ENCODE results near the gene IL1RAPL2.

IL1RAPL2 gene

GRCh38 chrX:105458846-105459245 lies 892.8 kb downstream of the IL1RAPL2 start:
- Histone ChIP-seq H3K27me3 (ENCODE audit: insufficient read depth, low read length) (peaks cover 2% of the 10 kb centered on the region), H3K36me3 (ENCODE audit: insufficient read depth, low read length) (no peaks in the 10 kb centered on the region), H3K4me1 (ENCODE audit: insufficient read depth, low read length) (no peaks in the 10 kb centered on the region), H3K4me3 (ENCODE audit: low read length) (no peak overlapping the region), H3K9me3 (ENCODE audit: low read length) (no peaks in the 10 kb centered on the region), H2AFZ (ENCODE audit: low read depth, low read length) (no peak overlapping the region)

DNA sequence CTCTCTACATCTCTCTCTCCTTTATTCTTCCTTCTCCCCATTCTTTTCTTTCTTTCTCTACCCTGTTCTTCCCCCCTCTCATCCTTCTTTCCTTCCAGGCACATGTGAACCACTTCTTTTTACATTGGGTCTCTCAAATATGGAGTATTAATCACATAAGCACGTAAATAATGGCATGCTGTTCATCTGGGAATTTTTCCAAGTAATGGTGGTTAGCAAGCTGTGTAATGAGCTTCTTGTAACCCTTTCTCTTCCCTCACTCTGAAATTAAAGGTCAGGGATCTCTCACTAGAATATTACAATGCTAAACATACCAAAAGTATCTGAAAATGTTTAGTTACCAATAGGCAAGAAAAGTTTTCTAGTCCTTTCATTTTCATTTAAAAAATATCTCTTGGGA lies 894.4 kb downstream of the IL1RAPL2 start:
- Histone ChIP-seq H3K27me3 (ENCODE audit: insufficient read depth, low read length) (peaks cover 2% of the 10 kb centered on the region), H2AFZ (ENCODE audit: low read depth, low read length) (no peak overlapping the region), H3K9me3 (ENCODE audit: low read length) (no peaks in the 10 kb centered on the region), H3K36me3 (ENCODE audit: insufficient read depth, low read length) (no peaks in the 10 kb centered on the region), H3K4me3 (ENCODE audit: low read length) (no peak overlapping the region), H3K4me1 (ENCODE audit: insufficient read depth, low read length) (no peaks in the 10 kb centered on the region)

DNA sequence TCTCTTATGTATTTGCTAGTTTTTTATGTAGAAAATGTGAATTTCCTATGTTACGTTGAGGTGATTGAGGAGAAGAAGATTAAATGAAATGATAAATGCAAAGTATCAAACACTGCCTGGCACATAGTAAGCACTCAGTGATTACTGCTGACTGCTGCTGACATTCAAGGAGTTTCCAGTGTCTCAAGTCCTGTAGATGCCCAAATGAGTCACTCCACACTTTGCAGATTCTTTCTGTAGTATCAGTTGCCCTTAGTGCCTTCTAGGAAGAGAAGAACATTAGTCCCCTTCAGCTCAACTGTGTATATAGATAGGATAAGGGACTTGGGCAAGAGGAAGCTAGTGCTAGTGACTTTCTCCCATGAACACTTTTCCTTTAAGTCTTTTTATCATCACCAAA lies 895.0 kb downstream of the IL1RAPL2 start:
- no peaks in the 10 kb centered on the region for H3K4me1 ChIP-seq (ENCODE audit: insufficient read depth, low read length)
- peaks cover 2% of the 10 kb centered on the region for H3K27me3 ChIP-seq (ENCODE audit: insufficient read depth, low read length)
- H3K36me3 ChIP-seq (ENCODE audit: insufficient read depth, low read length): no peaks in the 10 kb centered on the region
- H3K4me3 ChIP-seq (ENCODE audit: low read length): no peak overlapping the region
- H2AFZ ChIP-seq (ENCODE audit: low read depth, low read length): no peak overlapping the region
- H3K9me3 ChIP-seq (ENCODE audit: low read length): no peaks in the 10 kb centered on the region

DNA sequence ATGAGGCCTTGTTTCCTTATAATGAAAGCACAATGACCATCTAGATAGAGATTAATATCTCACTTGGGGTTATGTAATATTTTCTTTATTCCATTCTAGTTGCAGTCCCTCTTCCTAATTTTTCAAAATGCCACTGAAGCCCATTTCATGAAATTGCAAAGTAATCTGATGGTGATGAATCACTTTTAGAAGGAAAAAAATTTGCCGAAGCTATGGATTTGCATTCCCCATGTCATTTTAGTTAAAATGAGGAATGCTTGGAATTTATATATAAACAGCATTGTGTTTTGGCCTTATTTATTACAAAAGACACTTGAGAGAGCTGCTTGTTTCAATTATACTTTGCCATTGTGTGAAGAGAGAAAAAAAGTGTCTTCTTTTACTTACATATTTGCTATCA lies 896.2 kb downstream of the IL1RAPL2 start:
- Histone ChIP-seq H3K9me3 (ENCODE audit: low read length) (no peaks in the 10 kb centered on the region), H3K36me3 (ENCODE audit: insufficient read depth, low read length) (no peaks in the 10 kb centered on the region), H3K4me1 (ENCODE audit: insufficient read depth, low read length) (no peaks in the 10 kb centered on the region), H3K27me3 (ENCODE audit: insufficient read depth, low read length) (peaks cover 2% of the 10 kb centered on the region), H3K4me3 (ENCODE audit: low read length) (no peak overlapping the region), H2AFZ (ENCODE audit: low read depth, low read length) (no peak overlapping the region)

DNA sequence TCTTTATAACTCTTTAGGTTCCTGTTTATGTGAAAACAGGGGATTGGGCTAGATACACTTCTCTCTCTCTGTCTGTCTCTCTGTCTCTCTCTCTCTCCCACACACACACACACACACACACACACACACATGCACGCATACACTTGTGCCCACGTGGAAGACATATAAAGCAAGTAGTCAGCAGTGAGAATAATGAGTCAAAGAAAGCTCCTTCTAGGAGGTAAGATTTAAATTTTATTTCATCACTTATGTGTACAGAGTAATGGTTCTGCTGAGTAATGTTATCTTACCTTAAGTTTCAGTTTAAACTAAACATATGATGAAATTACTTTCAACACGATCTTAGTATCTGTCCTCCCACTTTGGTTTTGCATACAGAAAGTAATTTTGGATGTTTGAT lies 897.5 kb downstream of the IL1RAPL2 start:
- H3K9me3 ChIP-seq (ENCODE audit: low read length): no peaks in the 10 kb centered on the region
- no peaks in the 10 kb centered on the region for H3K4me1 ChIP-seq (ENCODE audit: insufficient read depth, low read length)
- no peaks in the 10 kb centered on the region for H3K36me3 ChIP-seq (ENCODE audit: insufficient read depth, low read length)
- H3K27me3 ChIP-seq (ENCODE audit: insufficient read depth, low read length): peaks cover 2% of the 10 kb centered on the region
- H2AFZ ChIP-seq (ENCODE audit: low read depth, low read length): no peak overlapping the region
- no peak overlapping the region for H3K4me3 ChIP-seq (ENCODE audit: low read length)

GRCh38 chrX:105464618-105465017 lies 898.6 kb downstream of the IL1RAPL2 start:
- H3K4me1 ChIP-seq (ENCODE audit: insufficient read depth, low read length): no peaks in the 10 kb centered on the region

DNA sequence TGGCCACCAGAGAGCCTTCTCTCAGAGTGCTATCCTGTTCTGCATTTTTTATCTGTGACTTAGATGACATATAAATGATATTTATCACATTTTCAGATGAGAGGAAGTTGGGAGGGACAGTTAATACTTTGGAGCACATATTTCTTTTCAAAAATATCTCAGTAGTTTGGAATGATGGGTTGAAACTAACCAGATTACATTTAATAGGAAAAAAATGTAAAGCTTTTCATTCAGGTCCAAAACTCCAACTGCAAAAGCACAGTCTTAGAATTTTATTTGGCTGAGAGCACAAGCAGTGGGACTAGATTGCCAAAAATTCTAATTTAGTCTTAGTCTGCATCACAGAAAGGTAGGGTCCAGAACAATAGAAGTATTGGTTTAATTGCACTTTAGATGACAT lies 902.7 kb downstream of the IL1RAPL2 start:
- Histone ChIP-seq H2AFZ (ENCODE audit: low read depth, low read length) (no peak overlapping the region), H3K4me3 (ENCODE audit: low read length) (no peak overlapping the region), H3K27me3 (ENCODE audit: insufficient read depth, low read length) (no peaks in the 10 kb centered on the region), H3K36me3 (ENCODE audit: insufficient read depth, low read length) (no peaks in the 10 kb centered on the region), H3K9me3 (ENCODE audit: low read length) (no peaks in the 10 kb centered on the region), H3K4me1 (ENCODE audit: insufficient read depth, low read length) (no peaks in the 10 kb centered on the region)

More at GRCh38 chrX:105464618-105465017, 898.6 kb downstream of the IL1RAPL2 start:
- Histone ChIP-seq H3K27me3 (ENCODE audit: insufficient read depth, low read length) (peaks cover 2% of the 10 kb centered on the region), H3K9me3 (ENCODE audit: low read length) (no peaks in the 10 kb centered on the region), H3K36me3 (ENCODE audit: insufficient read depth, low read length) (no peaks in the 10 kb centered on the region), H3K4me3 (ENCODE audit: low read length) (no peak overlapping the region), H2AFZ (ENCODE audit: low read depth, low read length) (no peak overlapping the region)

- no peaks in the 10 kb centered on the region for H3K9me3 ChIP-seq (ENCODE audit: low read length)
- H3K27me3 ChIP-seq (ENCODE audit: insufficient read depth, low read length): no peaks in the 10 kb centered on the region
- no peak overlapping the region for H2AFZ ChIP-seq (ENCODE audit: low read depth, low read length)
- no peak overlapping the region for H3K4me3 ChIP-seq (ENCODE audit: low read length)
- H3K36me3 ChIP-seq (ENCODE audit: insufficient read depth, low read length): no peaks in the 10 kb centered on the region
- H3K4me1 ChIP-seq (ENCODE audit: insufficient read depth, low read length): no peaks in the 10 kb centered on the region
Measured at GRCh38 chrX:105471597-105471996, 905.6 kb downstream of the IL1RAPL2 start.

DNA sequence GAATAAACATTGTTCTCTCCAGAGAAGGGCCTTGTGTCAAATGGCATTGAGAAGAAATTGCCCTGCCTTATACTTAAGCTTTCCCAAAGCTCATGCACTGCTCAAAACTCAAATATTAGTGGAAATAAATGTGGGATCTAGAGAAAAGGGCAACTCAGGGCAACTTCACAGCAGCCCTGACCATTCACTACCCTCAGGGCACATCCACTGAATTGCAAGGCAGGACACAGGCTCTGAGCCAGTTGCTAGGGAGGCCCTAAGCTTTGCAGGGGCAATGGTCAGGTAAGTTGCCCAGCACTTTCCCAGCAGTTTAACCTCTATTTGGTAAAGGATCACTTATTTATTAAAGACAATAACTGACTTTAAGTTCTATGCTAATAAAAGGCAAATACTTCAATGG lies 909.8 kb downstream of the IL1RAPL2 start:
- H3K4me1 ChIP-seq (ENCODE audit: insufficient read depth, low read length): no peaks in the 10 kb centered on the region
- no peak overlapping the region for H2AFZ ChIP-seq (ENCODE audit: low read depth, low read length)
- no peaks in the 10 kb centered on the region for H3K9me3 ChIP-seq (ENCODE audit: low read length)
- H3K36me3 ChIP-seq (ENCODE audit: insufficient read depth, low read length): no peaks in the 10 kb centered on the region
- H3K27me3 ChIP-seq (ENCODE audit: insufficient read depth, low read length): no peaks in the 10 kb centered on the region
- no peak overlapping the region for H3K4me3 ChIP-seq (ENCODE audit: low read length)

GRCh38 chrX:105477351-105477750 lies 911.4 kb downstream of the IL1RAPL2 start:
- Histone ChIP-seq H3K36me3 (ENCODE audit: insufficient read depth, low read length) (no peaks in the 10 kb centered on the region), H3K4me1 (ENCODE audit: insufficient read depth, low read length) (no peaks in the 10 kb centered on the region), H3K4me3 (ENCODE audit: low read length) (no peak overlapping the region), H2AFZ (ENCODE audit: low read depth, low read length) (no peak overlapping the region), H3K27me3 (ENCODE audit: insufficient read depth, low read length) (no peaks in the 10 kb centered on the region), H3K9me3 (ENCODE audit: low read length) (no peaks in the 10 kb centered on the region)

- H3K4me3 ChIP-seq (ENCODE audit: low read length): no peak overlapping the region
- H2AFZ ChIP-seq (ENCODE audit: low read depth, low read length): no peak overlapping the region
- H3K4me1 ChIP-seq (ENCODE audit: insufficient read depth, low read length): no peaks in the 10 kb centered on the region
- no peaks in the 10 kb centered on the region for H3K9me3 ChIP-seq (ENCODE audit: low read length)
- H3K27me3 ChIP-seq (ENCODE audit: insufficient read depth, low read length): no peaks in the 10 kb centered on the region
- no peaks in the 10 kb centered on the region for H3K36me3 ChIP-seq (ENCODE audit: insufficient read depth, low read length)
Measured at GRCh38 chrX:105480646-105481310, 914.8 kb downstream of the IL1RAPL2 start.

DNA sequence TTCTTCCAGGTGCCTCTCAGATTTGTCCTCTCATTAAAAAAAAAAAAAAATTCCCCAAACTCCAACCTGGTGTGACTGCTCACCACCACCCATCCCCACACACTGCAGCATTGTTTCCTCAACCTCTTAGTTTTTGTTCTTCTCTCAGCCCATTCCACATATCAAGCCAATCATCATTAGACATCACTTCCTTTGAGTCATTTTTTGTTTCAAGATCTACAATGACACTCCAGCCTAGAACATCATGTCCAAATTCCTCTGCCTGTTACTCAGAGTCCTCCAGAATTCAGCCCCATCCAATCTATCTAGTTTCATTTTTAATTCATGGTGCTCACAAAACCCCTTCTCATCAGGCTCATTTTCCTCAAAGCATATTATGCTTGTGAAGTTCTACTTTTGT lies 917.0 kb downstream of the IL1RAPL2 start:
- Histone ChIP-seq H3K4me1 (ENCODE audit: insufficient read depth, low read length) (no peaks in the 10 kb centered on the region), H3K36me3 (ENCODE audit: insufficient read depth, low read length) (no peaks in the 10 kb centered on the region), H2AFZ (ENCODE audit: low read depth, low read length) (no peak overlapping the region), H3K4me3 (ENCODE audit: low read length) (no peak overlapping the region), H3K27me3 (ENCODE audit: insufficient read depth, low read length) (no peaks in the 10 kb centered on the region), H3K9me3 (ENCODE audit: low read length) (no peaks in the 10 kb centered on the region)

DNA sequence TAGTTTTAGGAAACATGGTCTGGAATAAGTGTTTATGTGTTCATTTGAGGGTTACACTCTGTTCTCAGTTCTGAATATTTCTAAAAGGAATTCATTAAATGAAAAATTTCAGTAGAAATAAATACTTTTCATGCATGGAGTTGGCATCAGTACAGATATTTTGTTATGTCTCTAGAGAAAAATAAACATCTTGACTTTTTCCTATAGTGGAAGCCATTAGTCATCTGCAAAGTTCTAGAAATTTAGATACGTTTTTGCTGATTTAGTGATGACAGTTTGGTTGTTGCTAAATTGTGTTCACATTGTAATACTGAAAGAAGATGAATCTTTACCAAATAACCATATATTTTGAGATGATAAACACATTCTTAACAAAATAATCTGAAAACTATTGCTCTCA lies 922.7 kb downstream of the IL1RAPL2 start:
- Histone ChIP-seq H3K9me3 (ENCODE audit: low read length) (no peaks in the 10 kb centered on the region), H3K4me1 (ENCODE audit: insufficient read depth, low read length) (no peaks in the 10 kb centered on the region), H2AFZ (ENCODE audit: low read depth, low read length) (no peak overlapping the region), H3K36me3 (ENCODE audit: insufficient read depth, low read length) (no peaks in the 10 kb centered on the region), H3K27me3 (ENCODE audit: insufficient read depth, low read length) (no peaks in the 10 kb centered on the region), H3K4me3 (ENCODE audit: low read length) (no peak overlapping the region)

GRCh38 chrX:105495376-105495775 lies 929.4 kb downstream of the IL1RAPL2 start:
- H3K4me3 ChIP-seq (ENCODE audit: low read length): no peak overlapping the region
- H3K27me3 ChIP-seq (ENCODE audit: insufficient read depth, low read length): no peaks in the 10 kb centered on the region
- H3K36me3 ChIP-seq (ENCODE audit: insufficient read depth, low read length): no peaks in the 10 kb centered on the region
- H2AFZ ChIP-seq (ENCODE audit: low read depth, low read length): no peak overlapping the region
- H3K9me3 ChIP-seq (ENCODE audit: low read length): no peaks in the 10 kb centered on the region
- no peaks in the 10 kb centered on the region for H3K4me1 ChIP-seq (ENCODE audit: insufficient read depth, low read length)

All from neuron (in vitro differentiated cells).